Left colon (tissue), 2 donors: ENCODE data around the gene SDC3. TPM values are rescaled to one million over a fixed set of nuclear protein-coding genes. Genes with fewer than 3 reads are reported as not detected.

ENCODE experiments used
- ATAC-seq: fragments of 200-7000 bp; cut with Tn5 transposase; one replicate; pipeline ENCODE4 v1.9.1; 2020; ENCODE audit warnings: mild to moderate bottlenecking, moderate library complexity
- DNase-seq, 2 donors: peaks; one replicate each; pipeline ENCODE4 v3.0.0-alpha.2; 2020
- intact Hi-C, 2 donors: fragments of 100-400 bp; cut with DNase I in 1 of 2; cut with micrococcal nuclease in 1 of 2; formaldehyde crosslinking; loops; one replicate each; pipeline versions ENCODE4 v1.11.2 to v1.14.0; 2022; cut with DNase I, micrococcal nuclease
- total RNA-seq, 2 donors: library from RNA; stranded (reverse); fragmentation: NEBNext Ultra II Directional; extraction: Animal tissue kit (Norgen Biotek cat#: 25700); gene quantifications; one replicate each; pipeline ENCODE4 v1.2.1, GENCODE V29; 2021
- donor health status: DM: no; HTN: no; CAD: no.
- donor health status: DM: yes; HTN: yes; CAD: no.

Gene SDC3
- total RNA-seq, 2 donors from 2014 or later, result 6.5 to 18.0 TPM

- ATAC-seq, result no peak
- DNase-seq, result no peak
- intact Hi-C loops, result no loop called here
Measured at GRCh38 chr1:30895944-30896660, 12.5 kb downstream of the SDC3 start.

- DNase-seq, result no peak
- intact Hi-C loops, result no loop called here
Measured at GRCh38 chr1:30895382-30895943, 13.1 kb downstream of the SDC3 start.

GRCh38 chr1:30894508-30894973, 14.0 kb downstream of the SDC3 start:
- intact Hi-C loops, result no loop called here
- no peak for ATAC-seq
- DNase-seq, result no peak

More at GRCh38 chr1:30895382-30895943, 13.1 kb downstream of the SDC3 start:
- no peak for ATAC-seq

GRCh38 chr1:30893776-30894507, 14.6 kb downstream of the SDC3 start:
- intact Hi-C loops, result no loop called here
- ATAC-seq, result no peak
- no peak for DNase-seq

- DNase-seq, result no peak
Measured at GRCh38 chr1:30892671-30893073, 15.9 kb downstream of the SDC3 start.

GRCh38 chr1:30891227-30891552, 17.4 kb downstream of the SDC3 start:
- intact Hi-C loops, result no loop called here
- DNase-seq (no peak), ATAC-seq (no peak)

More at GRCh38 chr1:30892671-30893073, 15.9 kb downstream of the SDC3 start:
- peak; percentile 13 for ATAC-seq
- intact Hi-C loops, result no loop called here

GRCh38 chr1:30890502-30891226, 17.9 kb downstream of the SDC3 start:
- DNase-seq, result no peak

GRCh38 chr1:30889511-30889910, 19.0 kb downstream of the SDC3 start:
- intact Hi-C loops, result no loop called here
- no peak for ATAC-seq
- DNase-seq, result no peak

More at GRCh38 chr1:30890502-30891226, 17.9 kb downstream of the SDC3 start:
- no peak for ATAC-seq
- intact Hi-C loops, result no loop called here

- intact Hi-C loops, result no loop called here
- no peak for ATAC-seq
Measured at GRCh38 chr1:30888975-30889374, 19.6 kb downstream of the SDC3 start.

GRCh38 chr1:30888391-30888790, 20.2 kb downstream of the SDC3 start:
- ATAC-seq (peak; percentile 64), DNase-seq (peak; percentile 41 to 79)
- intact Hi-C loops, result no loop called here

More at GRCh38 chr1:30888975-30889374, 19.6 kb downstream of the SDC3 start:
- DNase-seq, result no peak

- ATAC-seq, result no peak
- intact Hi-C loops, result no loop called here
- DNase-seq, result no peak
Measured at GRCh38 chr1:30887485-30888315, 20.9 kb downstream of the SDC3 start.

GRCh38 chr1:30886710-30887428, 21.7 kb downstream of the SDC3 start:
- ATAC-seq, result no peak
- no peak for DNase-seq
- intact Hi-C loops, result no loop called here

- no peak for DNase-seq
- intact Hi-C loops, result no loop called here
- no peak for ATAC-seq
Measured at GRCh38 chr1:30885570-30886522, 22.7 kb downstream of the SDC3 start.

GRCh38 chr1:30884723-30885122, 23.8 kb downstream of the SDC3 start:
- ATAC-seq, result no peak
- intact Hi-C loops, result no loop called here
- no peak for DNase-seq

- no peak for DNase-seq
- intact Hi-C loops, result no loop called here
- no peak for ATAC-seq
Measured at GRCh38 chr1:30883389-30884172, 25.0 kb downstream of the SDC3 start.
